ENCODE measurements around the gene CCDC146. TPM values are rescaled to one million over a fixed set of nuclear protein-coding genes. Genes with fewer than 3 reads are reported as not detected.
"Not testable (repeated sequence)": the region's sequence is repeated elsewhere in the genome, so short reads cannot be mapped to it uniquely, and the experiment has no call there.

CCDC146 gene
- 7.7 TPM for polyA plus RNA-seq (2013)

- not testable (repeated sequence) for H3K36me3 ChIP-seq (ENCODE audit: control insufficient read depth in 4 of 4, insufficient read depth in 4 of 4, low read length in 3 of 4); H3K9me3 ChIP-seq (ENCODE audit: control extremely low read depth in 1 of 5, control insufficient read depth in 4 of 5, insufficient read depth in 2 of 5, low read depth in 1 of 5, low read length in 4 of 5); H3K4me1 ChIP-seq (ENCODE audit: control extremely low read depth in 1 of 4, control insufficient read depth in 4 of 4, insufficient read depth in 4 of 4, low read length in 3 of 4); H3K27me3 ChIP-seq (replicated peaks in 2 of 5; ENCODE audit: control insufficient read depth in 4 of 5, insufficient read depth in 5 of 5, low read length in 4 of 5)
- POLR2A ChIA-PET = interaction anchor here (0.8 kb wide), 2 partner anchors 125 to 210 kb away, joined by 3 to 5 read pairs; no protein-coding TSS in a partner anchor
- WGBS (ENCODE audit: insufficient coverage) = under 1% methylated on average over 30 of the region's 50 CpGs
- Histone ChIP-seq H3K4me3 (ENCODE audit: control insufficient read depth in 1 of 7, extremely low read depth in 1 of 7, insufficient read depth in 4 of 7, low read depth in 2 of 7, low read length in 6 of 7) (peak within 1 kb of the TSS; percentile 49 to 88 (median 74)), H3K27ac (ENCODE audit: insufficient read depth in 1 of 2, low read depth in 1 of 2, low read length in 2 of 2, poor library complexity in 1 of 2, severe bottlenecking in 2 of 2) (peak within 1 kb of the TSS; percentile 40 to 74)
- CTCF ChIA-PET = interaction anchor here (0.7 to 1.3 kb wide), 5 partner anchors 121 to 210 kb away, joined by 3 to 4 read pairs (median 3); no protein-coding TSS in a partner anchor
- DNase-seq = peak; percentile 99
These were observed at the start of gene CCDC146 for GRCh38 chr7:77121860-77122681. CCDC146 (plus strand) TSS chr7:77122615; CDS start chr7:77167669, 45,054 bp downstream.

GRCh38 chr7:77074786-77075396 is 47.5 kb upstream of the CCDC146 start:
- H3K36me3 ChIP-seq (ENCODE audit: control insufficient read depth in 4 of 4, insufficient read depth in 4 of 4, low read length in 3 of 4); DNase-seq; POLR2A ChIA-PET; H3K4me3 ChIP-seq (ENCODE audit: control insufficient read depth in 1 of 7, extremely low read depth in 1 of 7, insufficient read depth in 4 of 7, low read depth in 2 of 7, low read length in 6 of 7); CTCF ChIA-PET; H3K9me3 ChIP-seq (ENCODE audit: control extremely low read depth in 1 of 5, control insufficient read depth in 4 of 5, insufficient read depth in 2 of 5, low read depth in 1 of 5, low read length in 4 of 5); H3K27me3 ChIP-seq (replicated peaks in 2 of 5; ENCODE audit: control insufficient read depth in 4 of 5, insufficient read depth in 5 of 5, low read length in 4 of 5); H3K4me1 ChIP-seq (ENCODE audit: control extremely low read depth in 1 of 4, control insufficient read depth in 4 of 4, insufficient read depth in 4 of 4, low read length in 3 of 4); H3K27ac ChIP-seq (ENCODE audit: insufficient read depth in 1 of 2, low read depth in 1 of 2, low read length in 2 of 2, poor library complexity in 1 of 2, severe bottlenecking in 2 of 2): not testable (repeated sequence)
- WGBS (ENCODE audit: insufficient coverage) = no CpG with 5 or more reads among the region's 6 CpGs

GRCh38 chr7:77077060-77077459 is 45.4 kb upstream of the CCDC146 start:
- WGBS (ENCODE audit: insufficient coverage) = 100% methylated on average over 1 of the region's 5 CpGs
- DNase-seq; H3K36me3 ChIP-seq (ENCODE audit: control insufficient read depth in 4 of 4, insufficient read depth in 4 of 4, low read length in 3 of 4); H3K4me3 ChIP-seq (ENCODE audit: control insufficient read depth in 1 of 7, extremely low read depth in 1 of 7, insufficient read depth in 4 of 7, low read depth in 2 of 7, low read length in 6 of 7); H3K27me3 ChIP-seq (replicated peaks in 2 of 5; ENCODE audit: control insufficient read depth in 4 of 5, insufficient read depth in 5 of 5, low read length in 4 of 5); POLR2A ChIA-PET; CTCF ChIA-PET; H3K4me1 ChIP-seq (ENCODE audit: control extremely low read depth in 1 of 4, control insufficient read depth in 4 of 4, insufficient read depth in 4 of 4, low read length in 3 of 4); H3K27ac ChIP-seq (ENCODE audit: insufficient read depth in 1 of 2, low read depth in 1 of 2, low read length in 2 of 2, poor library complexity in 1 of 2, severe bottlenecking in 2 of 2); H3K9me3 ChIP-seq (ENCODE audit: control extremely low read depth in 1 of 5, control insufficient read depth in 4 of 5, insufficient read depth in 2 of 5, low read depth in 1 of 5, low read length in 4 of 5): not testable (repeated sequence)

GRCh38 chr7:77079112-77079511 is 43.3 kb upstream of the CCDC146 start:
- H3K4me1 ChIP-seq (ENCODE audit: control extremely low read depth in 1 of 4, control insufficient read depth in 4 of 4, insufficient read depth in 4 of 4, low read length in 3 of 4); POLR2A ChIA-PET; CTCF ChIA-PET; H3K27ac ChIP-seq (ENCODE audit: insufficient read depth in 1 of 2, low read depth in 1 of 2, low read length in 2 of 2, poor library complexity in 1 of 2, severe bottlenecking in 2 of 2); DNase-seq; H3K27me3 ChIP-seq (replicated peaks in 2 of 5; ENCODE audit: control insufficient read depth in 4 of 5, insufficient read depth in 5 of 5, low read length in 4 of 5); H3K36me3 ChIP-seq (ENCODE audit: control insufficient read depth in 4 of 4, insufficient read depth in 4 of 4, low read length in 3 of 4); H3K4me3 ChIP-seq (ENCODE audit: control insufficient read depth in 1 of 7, extremely low read depth in 1 of 7, insufficient read depth in 4 of 7, low read depth in 2 of 7, low read length in 6 of 7); H3K9me3 ChIP-seq (ENCODE audit: control extremely low read depth in 1 of 5, control insufficient read depth in 4 of 5, insufficient read depth in 2 of 5, low read depth in 1 of 5, low read length in 4 of 5): not testable (repeated sequence)

GRCh38 chr7:77079624-77080023 is 42.8 kb upstream of the CCDC146 start:
- DNase-seq; CTCF ChIA-PET; H3K4me1 ChIP-seq (ENCODE audit: control extremely low read depth in 1 of 4, control insufficient read depth in 4 of 4, insufficient read depth in 4 of 4, low read length in 3 of 4); H3K9me3 ChIP-seq (ENCODE audit: control extremely low read depth in 1 of 5, control insufficient read depth in 4 of 5, insufficient read depth in 2 of 5, low read depth in 1 of 5, low read length in 4 of 5); H3K36me3 ChIP-seq (ENCODE audit: control insufficient read depth in 4 of 4, insufficient read depth in 4 of 4, low read length in 3 of 4); POLR2A ChIA-PET; H3K27me3 ChIP-seq (replicated peaks in 2 of 5; ENCODE audit: control insufficient read depth in 4 of 5, insufficient read depth in 5 of 5, low read length in 4 of 5); H3K4me3 ChIP-seq (ENCODE audit: control insufficient read depth in 1 of 7, extremely low read depth in 1 of 7, insufficient read depth in 4 of 7, low read depth in 2 of 7, low read length in 6 of 7); H3K27ac ChIP-seq (ENCODE audit: insufficient read depth in 1 of 2, low read depth in 1 of 2, low read length in 2 of 2, poor library complexity in 1 of 2, severe bottlenecking in 2 of 2): not testable (repeated sequence)
- WGBS (ENCODE audit: insufficient coverage) = 90% methylated on average over 2 of the region's 5 CpGs

- POLR2A ChIA-PET; CTCF ChIA-PET; H3K27ac ChIP-seq (ENCODE audit: insufficient read depth in 1 of 2, low read depth in 1 of 2, low read length in 2 of 2, poor library complexity in 1 of 2, severe bottlenecking in 2 of 2); DNase-seq; H3K4me1 ChIP-seq (ENCODE audit: control extremely low read depth in 1 of 4, control insufficient read depth in 4 of 4, insufficient read depth in 4 of 4, low read length in 3 of 4); H3K36me3 ChIP-seq (ENCODE audit: control insufficient read depth in 4 of 4, insufficient read depth in 4 of 4, low read length in 3 of 4); H3K4me3 ChIP-seq (ENCODE audit: control insufficient read depth in 1 of 7, extremely low read depth in 1 of 7, insufficient read depth in 4 of 7, low read depth in 2 of 7, low read length in 6 of 7); H3K27me3 ChIP-seq (replicated peaks in 2 of 5; ENCODE audit: control insufficient read depth in 4 of 5, insufficient read depth in 5 of 5, low read length in 4 of 5); H3K9me3 ChIP-seq (ENCODE audit: control extremely low read depth in 1 of 5, control insufficient read depth in 4 of 5, insufficient read depth in 2 of 5, low read depth in 1 of 5, low read length in 4 of 5): not testable (repeated sequence)
- no CpG with 5 or more reads among the region's 2 CpGs for WGBS (ENCODE audit: insufficient coverage)
These were observed 42.2 kb upstream of the CCDC146 start for GRCh38 chr7:77080236-77080635.

- no CpG with 5 or more reads among the region's 1 CpG for WGBS (ENCODE audit: insufficient coverage)
These were observed 40.2 kb upstream of the CCDC146 start for GRCh38 chr7:77082192-77082591.

More at GRCh38 chr7:77082192-77082591, 40.2 kb upstream of the CCDC146 start:
- H3K36me3 ChIP-seq (ENCODE audit: control insufficient read depth in 4 of 4, insufficient read depth in 4 of 4, low read length in 3 of 4); CTCF ChIA-PET; DNase-seq; POLR2A ChIA-PET; H3K9me3 ChIP-seq (ENCODE audit: control extremely low read depth in 1 of 5, control insufficient read depth in 4 of 5, insufficient read depth in 2 of 5, low read depth in 1 of 5, low read length in 4 of 5); H3K27me3 ChIP-seq (replicated peaks in 2 of 5; ENCODE audit: control insufficient read depth in 4 of 5, insufficient read depth in 5 of 5, low read length in 4 of 5); H3K27ac ChIP-seq (ENCODE audit: insufficient read depth in 1 of 2, low read depth in 1 of 2, low read length in 2 of 2, poor library complexity in 1 of 2, severe bottlenecking in 2 of 2); H3K4me1 ChIP-seq (ENCODE audit: control extremely low read depth in 1 of 4, control insufficient read depth in 4 of 4, insufficient read depth in 4 of 4, low read length in 3 of 4); H3K4me3 ChIP-seq (ENCODE audit: control insufficient read depth in 1 of 7, extremely low read depth in 1 of 7, insufficient read depth in 4 of 7, low read depth in 2 of 7, low read length in 6 of 7): not testable (repeated sequence)
